OCI-M1 (cell line): ENCODE measurements around the gene C1orf53.

Source experiments
- DNase-seq: peaks from one replicate; lab custom pipeline; 2025; lab: John Stamatoyannopoulos, UW

C1orf53 gene

GRCh38 chr1:197908716-197909220, 6.3 kb downstream of the C1orf53 start:
- DNase-seq = no peak

DNA sequence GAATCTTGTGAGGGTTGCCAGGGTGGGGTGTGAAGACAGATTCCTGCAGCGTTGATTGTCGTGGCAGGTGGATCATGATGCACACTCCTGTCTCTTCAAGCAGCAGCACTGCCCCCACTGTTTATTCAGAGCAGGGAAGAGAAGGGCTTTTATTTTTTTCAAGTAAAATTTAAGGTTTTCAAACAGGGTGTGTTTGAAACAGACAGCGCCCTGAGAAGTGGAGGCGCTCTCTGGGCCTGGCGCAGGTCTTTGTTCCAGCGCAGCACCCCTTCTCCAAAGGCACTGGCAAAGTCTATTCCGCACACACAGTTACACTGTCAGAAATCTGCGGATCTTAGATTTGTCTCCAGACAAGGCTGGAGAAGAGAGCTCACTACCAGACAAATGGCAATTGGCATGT, 7.0 kb downstream of the C1orf53 start:
- no peak for DNase-seq

DNA sequence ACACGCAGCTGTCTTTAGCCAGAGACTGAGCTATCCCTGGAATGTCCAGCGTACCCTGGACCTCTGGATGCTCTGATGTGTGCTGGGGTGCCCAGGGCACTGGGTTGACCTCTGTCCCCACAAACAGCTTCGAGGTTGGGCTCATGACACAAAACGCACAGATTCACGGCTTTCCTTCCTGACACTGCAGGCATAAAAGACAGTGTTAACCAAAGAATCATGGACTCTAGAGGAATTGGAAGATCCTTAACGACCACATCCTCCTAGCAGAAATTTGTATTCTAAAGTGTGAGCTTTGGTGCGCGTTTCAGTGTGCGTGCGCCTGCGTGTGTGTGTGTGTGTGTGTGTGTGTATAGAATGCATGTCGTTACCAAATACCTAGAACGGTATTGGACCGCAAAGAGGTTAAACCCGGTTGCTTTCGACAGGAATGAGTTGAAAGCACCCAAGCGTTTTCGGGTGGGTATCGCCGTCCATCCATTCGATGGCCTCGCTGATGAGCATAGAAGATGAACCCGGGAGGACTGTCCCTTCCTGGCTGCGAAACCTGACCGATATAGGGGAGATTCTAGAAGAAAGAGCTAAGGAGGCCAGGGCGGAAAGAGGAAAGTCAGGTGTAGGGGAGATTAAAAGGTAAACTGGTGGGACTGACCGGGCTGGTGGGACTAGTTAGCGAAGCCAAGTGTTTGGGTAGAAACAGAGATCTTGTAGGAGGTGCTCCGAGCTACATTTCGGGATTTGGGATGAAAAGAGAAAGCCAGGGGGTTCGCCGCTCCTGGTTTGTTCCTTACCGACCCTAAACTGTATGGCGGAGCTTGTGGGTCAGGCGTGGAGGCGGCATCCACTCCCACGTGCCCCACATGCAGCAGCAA, 7.9 kb downstream of the C1orf53 start:
- DNase-seq = no peak

- no peak for DNase-seq
Measured at GRCh38 chr1:197911111-197911856, 8.9 kb downstream of the C1orf53 start.

- DNase-seq = no peak
Measured at GRCh38 chr1:197911857-197912696, 9.6 kb downstream of the C1orf53 start.

DNA sequence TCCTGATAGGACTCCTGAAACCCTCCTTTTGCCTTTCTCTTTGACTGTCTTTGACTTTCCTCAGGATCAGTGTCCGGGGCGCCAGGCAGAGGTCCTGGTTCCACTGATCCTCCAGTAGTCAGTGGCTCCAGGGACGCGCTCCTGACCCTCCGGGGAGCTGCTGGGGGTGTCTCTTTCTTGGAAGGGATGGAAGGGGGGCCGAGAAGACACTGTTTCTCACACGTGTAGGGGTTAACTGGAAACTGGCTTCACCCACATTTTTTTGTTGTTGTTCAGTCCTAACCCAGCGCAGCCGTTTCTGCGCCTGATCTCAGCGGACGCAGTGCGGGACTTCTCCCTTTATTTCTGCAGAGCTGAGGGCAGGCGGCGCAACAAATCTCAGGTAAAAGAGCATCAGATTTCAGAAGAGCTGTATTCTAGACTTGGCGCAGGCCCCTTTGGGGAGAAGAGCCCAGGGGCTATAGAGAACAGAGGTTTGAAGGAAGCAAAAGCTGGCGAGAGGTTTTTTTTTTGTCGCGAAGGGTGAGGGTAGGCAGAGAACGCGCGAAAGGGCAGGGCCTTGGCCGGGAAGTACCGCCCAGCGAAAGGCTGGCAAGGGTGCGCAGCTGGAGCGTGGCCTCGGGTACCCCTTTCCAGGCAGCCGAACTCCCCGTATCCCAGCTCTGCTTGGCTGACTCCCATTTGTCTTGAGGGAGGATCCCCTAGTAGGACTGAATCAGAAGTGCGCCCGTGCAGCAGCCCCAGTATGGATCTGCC, 10.5 kb downstream of the C1orf53 start:
- no peak for DNase-seq

DNA sequence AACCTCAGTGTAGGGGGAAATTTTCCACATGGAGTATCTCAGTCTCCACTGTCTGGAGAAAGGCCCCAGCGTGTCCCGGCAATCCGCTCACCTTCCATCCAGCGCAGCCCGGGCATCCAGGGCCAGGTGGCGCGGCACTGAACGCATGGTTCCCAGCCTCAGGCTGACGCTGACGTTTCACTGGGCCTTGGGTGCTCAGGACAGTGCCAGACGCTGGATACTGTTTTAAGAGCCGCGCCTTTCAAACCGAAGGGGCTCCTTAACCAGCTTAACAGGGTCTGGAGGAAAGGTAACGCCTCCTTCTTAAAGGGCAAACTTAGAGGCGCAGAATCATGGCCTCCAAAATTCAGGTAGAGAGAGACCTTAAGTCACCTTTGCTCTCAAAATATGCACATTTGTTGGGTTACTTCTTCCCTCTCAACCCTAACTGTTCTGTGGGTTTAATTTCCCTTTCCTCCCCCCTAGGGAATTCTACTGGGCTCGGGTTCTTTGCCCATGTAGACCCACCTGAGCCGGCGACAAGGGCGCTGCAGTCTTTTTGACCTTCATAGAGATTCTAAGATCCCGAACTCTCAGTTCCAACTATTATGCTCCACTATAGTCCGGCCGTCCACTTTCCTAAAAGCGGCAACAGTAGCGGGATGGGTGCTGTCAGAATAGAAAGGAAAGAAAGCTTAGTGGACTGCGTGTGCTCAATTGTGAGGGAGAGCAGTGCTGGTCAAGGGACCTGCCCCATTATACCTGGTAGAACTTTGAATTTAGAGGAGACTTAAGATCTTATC, 11.3 kb downstream of the C1orf53 start:
- no peak for DNase-seq

DNA sequence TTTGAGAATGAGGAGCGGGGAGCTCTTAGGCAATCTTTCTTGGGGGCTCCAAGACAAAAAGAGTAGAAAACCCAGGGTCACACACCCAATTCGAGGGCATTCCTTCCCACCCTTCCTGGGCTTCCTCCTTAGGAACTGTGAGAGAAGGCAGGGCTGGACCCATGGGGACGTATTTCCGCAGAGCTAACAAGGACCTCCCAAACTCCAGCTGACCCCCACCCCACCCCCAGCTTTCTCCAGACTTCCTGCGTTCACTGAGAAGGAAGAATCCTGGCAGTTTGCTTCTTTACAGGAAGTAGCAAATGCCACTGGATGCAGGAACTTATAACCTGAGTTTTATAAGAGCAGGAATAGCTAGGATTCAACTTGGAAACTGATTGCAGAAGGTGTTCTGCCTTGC, 12.1 kb downstream of the C1orf53 start:
- DNase-seq = no peak

DNA sequence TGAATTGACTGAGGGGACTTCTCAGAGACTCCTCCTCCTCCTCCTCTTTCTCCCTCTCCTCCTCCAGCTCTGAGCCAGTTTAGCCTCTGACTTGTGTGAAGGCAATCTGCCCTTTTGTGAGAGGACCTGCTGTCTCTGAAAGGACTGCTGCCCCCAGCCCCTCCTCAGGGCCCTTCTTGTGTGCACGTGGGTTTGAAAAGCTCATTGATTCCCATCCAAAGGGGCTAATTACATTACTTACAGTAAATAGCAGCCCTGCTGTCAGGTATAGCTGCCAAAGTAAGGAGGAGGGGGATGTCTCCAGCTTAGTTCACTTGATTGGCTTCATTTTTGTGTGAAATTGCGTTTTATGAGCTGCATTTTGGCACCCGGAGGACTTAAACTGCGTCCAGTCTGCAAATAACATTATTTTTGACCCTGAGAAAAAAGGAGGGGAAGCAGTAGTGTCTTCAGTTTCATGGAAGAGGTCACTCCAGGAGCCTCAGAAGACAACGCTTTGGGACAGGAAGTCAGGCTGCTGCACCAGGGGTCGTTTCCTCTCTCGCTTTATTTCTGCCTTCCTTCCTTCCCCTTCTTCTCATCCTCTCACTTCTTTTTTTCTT, 12.9 kb downstream of the C1orf53 start:
- no peak for DNase-seq

DNA sequence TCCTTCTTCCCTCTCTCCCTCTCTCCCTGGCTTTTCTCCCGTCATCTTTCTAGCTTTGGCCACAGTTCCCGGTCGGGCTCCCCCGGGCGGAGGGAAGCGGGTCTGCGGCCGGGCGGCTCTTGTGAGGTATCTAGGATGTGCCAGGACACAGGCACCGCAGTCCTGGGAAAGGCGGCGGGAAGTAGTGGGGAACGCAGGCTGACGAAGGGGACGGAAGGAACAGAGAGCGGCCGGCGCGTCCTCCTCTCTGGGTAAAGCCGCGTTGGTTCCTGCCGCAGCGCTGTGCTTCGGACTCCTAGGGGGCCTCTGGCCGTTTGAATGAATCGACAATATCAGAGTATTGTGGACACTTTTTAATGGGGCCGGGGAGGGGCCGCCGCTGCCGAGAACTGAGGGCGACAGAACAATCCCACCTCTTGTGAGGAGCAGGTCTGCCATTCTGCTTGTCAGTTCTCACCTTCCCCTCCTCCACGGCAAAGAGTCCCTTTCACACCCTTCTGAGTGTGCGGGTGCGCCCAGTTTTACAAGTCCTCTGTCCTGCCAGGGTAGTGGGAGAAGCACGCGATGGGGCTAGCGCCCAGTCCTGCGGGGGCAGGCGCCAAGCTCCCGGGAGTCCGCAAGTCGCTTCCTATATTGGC, 13.6 kb downstream of the C1orf53 start:
- peak; percentile 44 for DNase-seq

DNA sequence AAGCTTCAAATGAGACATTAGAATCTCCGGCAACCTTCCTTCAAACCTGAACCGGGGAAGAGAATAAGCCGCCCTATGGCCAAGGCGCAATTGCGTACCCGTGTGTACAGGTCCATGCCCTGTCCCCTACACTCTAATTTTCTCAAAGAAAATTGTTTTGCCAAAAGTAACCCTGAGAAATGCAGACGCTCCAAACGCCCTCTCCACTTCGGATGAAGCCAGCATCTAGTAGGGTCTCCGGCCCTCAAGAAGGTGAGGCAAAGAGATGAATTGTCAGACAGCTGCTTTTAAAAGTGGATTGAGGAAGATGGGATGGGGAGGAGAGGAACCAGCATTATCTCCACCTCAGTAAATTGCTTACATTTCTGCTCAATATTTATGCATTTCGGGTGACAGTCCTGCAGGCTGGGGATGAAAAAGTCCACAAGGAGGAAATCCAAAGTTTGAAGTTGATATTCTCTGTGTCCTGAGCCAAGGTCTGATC, 14.1 kb downstream of the C1orf53 start:
- no peak for DNase-seq

DNA sequence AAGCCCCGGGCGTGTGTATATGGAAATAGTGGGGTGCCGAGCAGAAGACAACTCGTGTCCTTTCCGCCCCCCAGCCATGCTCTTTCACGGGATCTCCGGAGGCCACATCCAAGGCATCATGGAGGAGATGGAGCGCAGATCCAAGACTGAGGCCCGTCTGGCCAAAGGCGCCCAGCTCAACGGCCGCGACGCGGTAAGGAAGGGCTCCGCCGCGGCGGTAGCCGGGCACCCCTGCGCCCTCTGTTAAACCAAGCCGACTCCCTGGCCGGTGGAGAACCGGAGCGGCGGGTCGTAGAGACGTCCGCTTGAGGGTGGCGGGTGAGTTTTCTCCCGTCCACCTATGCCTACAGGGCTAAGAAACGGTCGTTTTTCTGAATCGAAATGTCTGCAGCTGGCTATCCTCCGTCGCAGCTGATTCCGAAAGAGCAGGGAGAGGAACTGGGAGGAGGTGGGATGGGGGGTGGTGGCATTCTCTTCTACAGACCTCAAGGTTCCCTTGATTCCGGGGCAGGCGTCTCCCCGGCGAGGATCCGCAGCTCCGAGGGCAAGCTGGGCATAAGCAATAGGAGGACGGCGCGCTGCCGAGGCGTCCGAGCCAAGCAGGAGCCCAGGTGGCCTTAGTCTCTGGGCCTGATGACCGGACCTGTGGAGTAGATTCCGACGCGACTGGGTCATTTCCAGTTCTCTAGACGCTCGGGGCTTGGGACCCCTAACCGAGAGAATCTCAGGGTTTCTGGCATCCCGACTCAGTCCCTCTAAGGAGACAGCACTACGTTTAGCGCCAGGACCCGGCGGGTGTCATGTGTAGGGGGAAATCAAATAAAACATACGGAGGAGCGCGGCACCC, 15.6 kb downstream of the C1orf53 start:
- DNase-seq = no peak

- no peak for DNase-seq
Measured at GRCh38 chr1:197918807-197919345, 16.4 kb downstream of the C1orf53 start.

DNA sequence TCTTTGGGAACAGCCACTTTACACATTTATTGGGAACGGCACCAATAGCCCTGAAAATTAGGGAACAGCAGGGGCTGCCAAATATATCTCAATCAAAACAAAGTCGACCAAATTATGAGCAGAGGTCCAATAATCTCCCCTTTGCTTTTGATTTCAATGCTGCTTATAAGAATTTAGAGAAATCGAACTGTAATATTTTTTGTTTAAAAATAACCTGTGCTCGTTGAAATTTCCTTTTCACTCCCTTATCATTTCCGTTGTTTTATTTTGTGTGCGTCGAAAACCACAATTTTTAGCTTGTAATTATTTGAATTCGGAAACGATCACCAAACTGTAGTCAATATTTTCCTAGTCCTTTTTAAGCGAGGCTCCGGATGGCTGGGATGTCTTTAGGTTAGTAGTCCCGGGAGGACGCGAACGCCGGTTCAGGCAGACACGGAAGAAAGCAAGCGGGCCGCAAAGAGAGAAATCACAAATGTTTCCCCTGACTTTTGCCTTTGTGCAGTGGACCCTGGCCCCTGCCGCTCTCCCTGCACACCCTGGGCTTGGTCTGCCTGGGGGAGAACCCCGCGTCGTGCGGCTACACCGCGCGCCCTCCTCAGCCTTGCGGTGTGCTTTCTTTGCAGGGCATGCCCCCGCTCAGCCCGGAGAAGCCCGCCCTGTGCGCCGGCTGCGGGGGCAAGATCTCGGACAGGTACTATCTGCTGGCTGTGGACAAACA, 17.1 kb downstream of the C1orf53 start:
- no peak for DNase-seq

DNA sequence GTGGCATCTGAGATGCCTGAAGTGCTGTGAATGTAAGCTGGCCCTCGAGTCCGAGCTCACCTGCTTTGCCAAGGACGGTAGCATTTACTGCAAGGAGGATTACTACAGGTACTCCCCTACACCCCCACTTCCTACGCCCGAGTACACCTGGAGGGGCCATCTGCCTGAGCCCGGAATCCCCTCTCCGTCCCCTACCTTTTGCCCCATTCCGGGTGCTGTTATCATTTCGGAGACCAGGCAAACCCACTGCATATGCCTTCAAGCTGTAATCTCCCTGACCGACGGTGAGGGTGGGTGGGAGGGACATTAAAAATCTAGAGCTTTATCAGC, 17.6 kb downstream of the C1orf53 start:
- no peak for DNase-seq

- DNase-seq = peak; percentile 66
Measured at GRCh38 chr1:197920414-197921117, 18.1 kb downstream of the C1orf53 start.
